GM12878 (cell line): ENCODE results near the gene FAM241A. TPM values are rescaled to one million over a fixed set of nuclear protein-coding genes. Genes with fewer than 3 reads are reported as not detected.
A peak's percentile ranks its signal among the peaks of the same experiment; 100 is the strongest.

ENCODE experiments used
- ATAC-seq: fragments of 200-7000 bp; cut with Tn5 transposase; 3 replicates; pipeline ENCODE4 v1.9.1; 2020; ENCODE audit warnings: mild to moderate bottlenecking, moderate library complexity
- BruUV-seq: library from RNA; stranded (reverse); fragments of 400-500 nt; replicated peaks from 2 replicates; lab custom pipeline; 2021; lab: Mats Ljungman, UMichigan
- CTCF ChIA-PET: fragments of 300-600 bp; sonication (Branson Sonifier 250); formaldehyde crosslinking; extraction: SDS; loops from one replicate; lab custom pipeline; 2021; ENCODE audit warnings: inconsistent platforms; lab: Yijun Ruan, JAX
- POLR2A ChIA-PET: fragments of 350-600 bp; formaldehyde crosslinking; extraction: SDS; loops from one replicate; lab custom pipeline; 2021; ENCODE audit warnings: inconsistent platforms; lab: Charles Lee
- RAD21 ChIA-PET: fragments of 300-600 bp; sonication (Branson Sonifier 250); formaldehyde crosslinking; loops from one replicate; lab custom pipeline; 2023; ENCODE audit warnings: antibody characterized with exemption; ENCODE audit not compliant: unreplicated experiment; lab: Charles Lee
- SMC1A ChIA-PET: fragments of 300-600 bp; sonication (Branson Sonifier 250); formaldehyde crosslinking; loops from one replicate; lab custom pipeline; 2023; ENCODE audit not compliant: unreplicated experiment, uncharacterized antibody; lab: Charles Lee
- DNase-seq: peaks from one replicate; pipeline ENCODE4 v3.0.0-alpha.2; 2011; ENCODE audit warnings: low read depth, low spot score
- FAIRE-seq: peaks from 3 replicates; lab custom pipeline; 2011; peaks lifted over from hg19 to GRCh38; lab: Jason Lieb, UNC
- H2AFZ ChIP-seq: 2 replicates; pipeline ENCODE4 v1.6.0; 2011; ENCODE audit warnings: low read depth, low read length, control low read depth; ENCODE audit not compliant: control insufficient read depth
- H3K27ac ChIP-seq: 2 replicates; pipeline ENCODE4 v1.5.1; 2011; ENCODE audit warnings: control low read depth; ENCODE audit not compliant: control insufficient read depth, insufficient read depth
- H3K27me3 ChIP-seq, 2 experiments: replicated peaks in 1 of 2; 2 replicates each; pipeline versions ENCODE4 v1.6.0 to v1.6.1; 2011; ENCODE audit warnings: low read length in 1 of 2; ENCODE audit not compliant: control insufficient read depth in 2 of 2, insufficient read depth in 2 of 2
- H3K36me3 ChIP-seq, 2 experiments: 2 replicates each; pipeline ENCODE4 v1.5.1; 2011; ENCODE audit warnings: low read length in 1 of 2; ENCODE audit not compliant: control insufficient read depth in 2 of 2, insufficient read depth in 2 of 2
- H3K4me1 ChIP-seq: 2 replicates; pipeline ENCODE4 v1.6.1; 2011; ENCODE audit warnings: mild to moderate bottlenecking, low read length, moderate library complexity, mixed read lengths; ENCODE audit not compliant: control insufficient read depth, insufficient read depth
- H3K4me2 ChIP-seq: 2 replicates; pipeline ENCODE4 v1.6.0; 2011; ENCODE audit warnings: control low read depth; ENCODE audit not compliant: control insufficient read depth, insufficient read depth
- H3K4me3 ChIP-seq: fragments of 200-600 bp; sonication (generic); 2 replicates; pipeline ENCODE4 v1.5.1; 2016
- H3K79me2 ChIP-seq: 2 replicates; pipeline ENCODE4 v1.6.0; 2011; ENCODE audit warnings: low read length; ENCODE audit not compliant: control insufficient read depth, insufficient read depth
- H3K9ac ChIP-seq: 2 replicates; pipeline ENCODE4 v1.8.0; 2011; ENCODE audit warnings: low read length, control low read depth, mixed read lengths; ENCODE audit not compliant: control insufficient read depth, insufficient read depth
- H3K9me3 ChIP-seq: replicated peaks from 3 replicates; pipeline ENCODE4 v1.5.1; 2011; ENCODE audit warnings: mild to moderate bottlenecking, low read length; ENCODE audit not compliant: control insufficient read depth, insufficient read depth
- H4K20me1 ChIP-seq: 2 replicates; pipeline ENCODE4 v1.6.0; 2011; ENCODE audit not compliant: control insufficient read depth, insufficient read depth
- ATF7 ChIP-seq: fragments of 450-650 bp; IDR thresholded peaks from 2 replicates; pipeline ENCODE4 v1.6.1; 2016; ENCODE audit warnings: low read depth, mild to moderate bottlenecking
- BMI1 ChIP-seq: fragments of 450-650 bp; IDR thresholded peaks from 2 replicates; pipeline ENCODE4 v1.6.1; 2016; ENCODE audit warnings: mild to moderate bottlenecking, moderate library complexity, borderline replicate concordance
- CBX3 ChIP-seq: fragments of 200-600 bp; sonication (generic); IDR thresholded peaks from 2 replicates; pipeline ENCODE4 v1.6.1; 2016; ENCODE audit warnings: low read depth, borderline replicate concordance
- CHD2 ChIP-seq: IDR thresholded peaks from 2 replicates; pipeline ENCODE4 v1.6.1; 2011; ENCODE audit warnings: low read depth, low read length, improper control_type of control experiment, borderline replicate concordance
- DPF2 ChIP-seq: fragments of 450-650 bp; IDR thresholded peaks from 2 replicates; pipeline ENCODE4 v1.6.1; 2017; ENCODE audit warnings: mild to moderate bottlenecking
- GABPA ChIP-seq: IDR thresholded peaks from 2 replicates; pipeline ENCODE4 v1.6.1; 2014; ENCODE audit warnings: antibody characterized with exemption, low read depth, mild to moderate bottlenecking, inconsistent platforms
- HDAC2 ChIP-seq: fragments of 200-600 bp; sonication (generic); IDR thresholded peaks from 2 replicates; pipeline ENCODE4 v1.6.1; 2017
- HDGF ChIP-seq: fragments of 450-650 bp; IDR thresholded peaks from 2 replicates; pipeline ENCODE4 v1.6.1; 2016; ENCODE audit warnings: antibody characterized with exemption
- KAT2A ChIP-seq: conservative IDR thresholded peaks from 2 replicates; pipeline ENCODE4 v1.6.1; 2011; ENCODE audit warnings: low read depth, low read length; ENCODE audit not compliant: control insufficient read depth
- MAX ChIP-seq: IDR thresholded peaks from 2 replicates; pipeline ENCODE4 v1.6.1; 2012; ENCODE audit warnings: low read depth, low read length, improper control_type of control experiment
- MTA2 ChIP-seq: fragments of 450-650 bp; IDR thresholded peaks from 2 replicates; pipeline ENCODE4 v1.6.1; 2016; ENCODE audit warnings: low read depth, mild to moderate bottlenecking, moderate library complexity
- NFYA ChIP-seq: IDR thresholded peaks from 2 replicates; pipeline ENCODE4 v1.6.1; 2011; ENCODE audit warnings: low read depth, mild to moderate bottlenecking, low read length, improper control_type of control experiment, borderline replicate concordance
- NRF1 ChIP-seq: conservative IDR thresholded peaks from 2 replicates; pipeline ENCODE4 v1.6.1; 2011; ENCODE audit warnings: mild to moderate bottlenecking, low read depth, low read length, improper control_type of control experiment
- PAX5 ChIP-seq: IDR thresholded peaks from 2 replicates; pipeline ENCODE4 v1.6.1; 2011; ENCODE audit warnings: low read depth, low read length, borderline replicate concordance
- POU2F2 ChIP-seq: IDR thresholded peaks from 3 replicates; pipeline ENCODE4 v1.6.1; 2011; ENCODE audit warnings: low read depth, mild to moderate bottlenecking, low read length, borderline replicate concordance
- RCOR1 ChIP-seq: conservative IDR thresholded peaks from 2 replicates; pipeline ENCODE4 v1.6.1; 2012; ENCODE audit warnings: low read depth, low read length, improper control_type of control experiment
- SMAD5 ChIP-seq: IDR thresholded peaks from 2 replicates; pipeline ENCODE4 v1.6.1; 2016; ENCODE audit warnings: antibody characterized with exemption, low read depth
- WGBS: methylation state at CpG from one replicate; pipeline ENCODE4 v1.1.6; 2016; ENCODE audit warnings: low lambda C conversion rate; ENCODE audit not compliant: insufficient replicate concordance, insufficient coverage; ENCODE audit errors: missing lambda C conversion rate; 5-methylcytosine and 5-hydroxymethylcytosine counted together
- in situ Hi-C: fragments of 300-500 bp; cut with MboI; formaldehyde crosslinking; loops from 9 replicates; pipeline ENCODE4 v1.14.3; 2018; ENCODE audit warnings: mixed read lengths
- intact Hi-C: fragments of 100-400 bp; cut with micrococcal nuclease; formaldehyde crosslinking; loops from one replicate; pipeline ENCODE4 v1.14.2; 2022; ENCODE audit not compliant: unreplicated experiment
- polyA plus RNA-seq, 11 experiments: library from polyadenylated mRNA; depleted of rRNA in 4 of 11; unstranded in 6 of 11; stranded (reverse) in 5 of 11; fragments of >200 nt; fragmentation: Nextera tagmentation in 4 of 11; fragmentation: Illumina TruSeq in 1 of 11; extraction: Ambion mirVana in 4 of 11; extraction: Trizol in 1 of 11; gene quantifications; 1 replicate in 1 of 11; 2 replicates in 10 of 11; pipeline versions ENCODE4 v1.2.1 to v1.2.3, GENCODE V29; 2011 to 2016; ENCODE audit warnings: inconsistent platforms in 2 of 11, missing spikeins in 2 of 11, low read depth in 1 of 11
- total RNA-seq, 4 experiments: library from RNA; depleted of rRNA in 3 of 4; stranded (reverse); fragments of >200 nt in 3 of 4; fragmentation: Illumina TruSeq in 1 of 4; extraction: Trizol in 1 of 4; gene quantifications; 2 replicates each; pipeline versions ENCODE4 v1.2.1 to v1.2.3, GENCODE V29; 2013 to 2021
- TF ChIP-seq, protein P1 (sequence below): fragments of 450-650 bp; formaldehyde crosslinking; IDR thresholded peaks from 2 replicates; pipeline ENCODE4 v1.5.0; 2022; ENCODE audit warnings: mild to moderate bottlenecking, missing genetic modification characterization

The FAM241A gene
- total and polyA plus RNA-seq, 10 of the 15 experiments (the other 5 are each of a cell fraction or from before 2014, with no cell fraction given), result 0.20 to 7.5 (median 2.4) TPM

- TF ChIP-seq, protein P1, sequence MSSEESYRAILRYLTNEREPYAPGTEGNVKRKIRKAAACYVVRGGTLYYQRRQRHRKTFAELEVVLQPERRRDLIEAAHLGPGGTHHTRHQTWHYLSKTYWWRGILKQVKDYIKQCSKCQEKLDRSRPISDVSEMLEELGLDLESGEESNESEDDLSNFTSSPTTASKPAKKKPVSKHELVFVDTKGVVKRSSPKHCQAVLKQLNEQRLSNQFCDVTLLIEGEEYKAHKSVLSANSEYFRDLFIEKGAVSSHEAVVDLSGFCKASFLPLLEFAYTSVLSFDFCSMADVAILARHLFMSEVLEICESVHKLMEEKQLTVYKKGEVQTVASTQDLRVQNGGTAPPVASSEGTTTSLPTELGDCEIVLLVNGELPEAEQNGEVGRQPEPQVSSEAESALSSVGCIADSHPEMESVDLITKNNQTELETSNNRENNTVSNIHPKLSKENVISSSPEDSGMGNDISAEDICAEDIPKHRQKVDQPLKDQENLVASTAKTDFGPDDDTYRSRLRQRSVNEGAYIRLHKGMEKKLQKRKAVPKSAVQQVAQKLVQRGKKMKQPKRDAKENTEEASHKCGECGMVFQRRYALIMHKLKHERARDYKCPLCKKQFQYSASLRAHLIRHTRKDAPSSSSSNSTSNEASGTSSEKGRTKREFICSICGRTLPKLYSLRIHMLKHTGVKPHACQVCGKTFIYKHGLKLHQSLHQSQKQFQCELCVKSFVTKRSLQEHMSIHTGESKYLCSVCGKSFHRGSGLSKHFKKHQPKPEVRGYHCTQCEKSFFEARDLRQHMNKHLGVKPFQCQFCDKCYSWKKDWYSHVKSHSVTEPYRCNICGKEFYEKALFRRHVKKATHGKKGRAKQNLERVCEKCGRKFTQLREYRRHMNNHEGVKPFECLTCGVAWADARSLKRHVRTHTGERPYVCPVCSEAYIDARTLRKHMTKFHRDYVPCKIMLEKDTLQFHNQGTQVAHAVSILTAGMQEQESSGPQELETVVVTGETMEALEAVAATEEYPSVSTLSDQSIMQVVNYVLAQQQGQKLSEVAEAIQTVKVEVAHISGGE (CRISPR knock-in tag), result no peak
- no peak for TF ChIP-seq BMI1
- no peak for TF ChIP-seq GABPA
- no peak for TF ChIP-seq HDAC2
Measured at GRCh38 chr4:112225157-112225556, 79.9 kb downstream of the FAM241A start (continued).

GRCh38 chr4:112230879-112231778 is 85.9 kb downstream of the FAM241A start:
- ChIA-PET POLR2A (interaction anchor here (0.6 to 2.7 kb wide), 6 partner anchors 10 to 287 kb away, joined by 3 to 16 read pairs (median 6); partner anchors contain the start of gene TIFA), CTCF (interaction anchor here (1.5 to 6.1 kb wide), 5 partner anchors 16 to 285 kb away, joined by 4 to 122 read pairs (median 5); partner anchors contain the start of gene NEUROG2)
- WGBS, result 1% methylated on average over 49 of the region's 52 CpGs
- no peak for TF ChIP-seq HDGF
- no peak for TF ChIP-seq NFYA
- TF ChIP-seq GABPA, result peak; percentile 88
- TF ChIP-seq CBX3, result no peak
- TF ChIP-seq DPF2, result no peak
- peak; percentile 68; the same call in 1 of the 2 replicates for TF ChIP-seq ATF7
- no peak for TF ChIP-seq POU2F2
- peak; percentile 82; the same call in 1 of the 2 replicates for TF ChIP-seq MAX
- no peak for TF ChIP-seq NRF1
- no peak; the same call in 1 of the 2 replicates for TF ChIP-seq SMAD5
- TF ChIP-seq CHD2, result no peak
- TF ChIP-seq PAX5, result no peak
- 0 out of 2 replicates have a peak, but pooled peaks have one; percentile 89 for TF ChIP-seq RCOR1
- no peak for TF ChIP-seq MTA2
- no peak for TF ChIP-seq KAT2A

More at GRCh38 chr4:112230879-112231778, 85.9 kb downstream of the FAM241A start:
- ATAC-seq (peak; percentile 94), DNase-seq (peak; percentile 93), FAIRE-seq (peak; percentile 91)
- Histone ChIP-seq H4K20me1 (no peaks in the 10 kb centered on the region), H3K4me3 (peak overlapping the region; percentile 88), H3K36me3 (no peaks in the 10 kb centered on the region), H3K9ac (peak overlapping the region; percentile 89), H3K27me3 (no peaks in the 10 kb centered on the region), H3K79me2 (peaks cover 14% of the 10 kb centered on the region), H2AFZ (peak overlapping the region; percentile 98), H3K4me2 (peak overlapping the region; percentile 99), H3K9me3 (no peaks in the 10 kb centered on the region), H3K27ac (peak overlapping the region; percentile 93), H3K4me1 (no peaks in the 10 kb centered on the region)
- TSS peak; percentile 93 for BruUV-seq
- in situ Hi-C loops, result loop anchor here (5.0 kb wide), 1 partner anchor 124 kb away; no protein-coding TSS in a partner anchor
- ChIA-PET RAD21 (interaction anchor here (1.0 to 6.7 kb wide), 8 partner anchors 16 to 130 kb away, joined by 3 to 90 read pairs (median 4); partner anchors contain the start of genes ALPK1 and TIFA), SMC1A (interaction anchor here (1.3 to 3.8 kb wide), 4 partner anchors 10 to 286 kb away, joined by 4 to 71 read pairs (median 5); partner anchors contain the start of gene NEUROG2)
- intact Hi-C loops, result loop anchor here (1.0 to 10.0 kb wide), 4 partner anchors 86 to 406 kb away; partner anchors contain the start of gene LARP7
